ENCODE measurements around the gene SPAG9.

- no peak for TF ChIP-seq EZH2 (IDR thresholded peaks at IDR 0.05; ENCODE audit: low read depth, low read length, severe bottlenecking)
- TF ChIP-seq POLR2A (IDR thresholded peaks at IDR 0.05; ENCODE audit: control extremely low read depth in 1 of 2, low read depth in 2 of 2, low read length in 2 of 2), result no peak
- no peak for TF ChIP-seq EP300 (IDR thresholded peaks at IDR 0.05; ENCODE audit: borderline replicate concordance in 1 of 2, low read depth in 2 of 2, low read length in 2 of 2)
- TF ChIP-seq ATF2 (IDR thresholded peaks at IDR 0.05; ENCODE audit: low read length), result no peak
These were observed 105.5 kb downstream of the SPAG9 start for GRCh38 chr17:51015145-51015558.

Data from H1 (cell line).